ENCODE measurements around the gene EFCAB11.
"Not testable (repeated sequence)": the region's sequence is repeated elsewhere in the genome, so short reads cannot be mapped to it uniquely, and the experiment has no call there.

EFCAB11 gene

DNA sequence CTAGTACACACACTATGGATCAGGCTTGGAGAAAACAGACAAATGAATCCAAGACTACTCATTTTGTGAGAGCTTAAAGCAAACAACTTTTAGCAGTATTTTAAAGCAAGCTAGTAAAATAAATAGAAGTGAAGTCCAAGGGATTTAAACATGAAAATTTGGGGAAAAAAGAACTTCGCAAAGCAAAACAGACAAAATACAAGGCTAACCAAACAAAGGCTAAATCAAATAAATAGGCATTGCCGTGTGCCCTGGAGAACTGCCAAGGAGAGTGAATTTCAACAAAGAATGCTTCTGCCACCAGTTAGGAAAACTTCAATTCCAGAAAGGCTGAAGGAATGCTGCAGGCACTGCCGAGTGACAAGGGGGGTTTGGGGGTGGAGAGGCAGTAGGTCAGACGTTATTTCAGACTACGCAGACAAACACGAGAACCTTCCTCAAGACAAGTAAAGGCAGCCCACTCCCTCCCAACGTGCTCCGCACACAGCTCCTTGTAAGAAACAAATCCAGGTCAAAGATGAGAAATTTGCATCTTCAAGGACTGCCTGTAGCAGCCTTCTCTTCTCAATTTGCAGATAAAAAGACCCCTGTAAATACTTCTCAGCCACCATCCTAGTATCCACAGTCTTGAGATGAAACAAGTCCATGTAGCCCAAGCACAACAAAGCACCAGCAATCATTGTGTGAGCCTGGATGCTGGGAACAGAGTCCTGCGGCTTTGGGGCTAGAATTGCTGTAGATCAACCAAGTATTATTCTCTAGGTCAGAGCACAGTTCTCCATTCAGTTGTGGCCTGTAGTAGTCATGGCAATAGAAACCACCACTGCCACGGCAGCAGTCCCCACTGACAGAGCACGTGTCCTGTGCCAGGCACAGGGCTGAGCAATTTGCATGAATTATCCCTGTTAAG lies 43.3 kb downstream of the EFCAB11 start:
- peak in 1 of 2 donors; percentile 14 for DNase-seq

DNA sequence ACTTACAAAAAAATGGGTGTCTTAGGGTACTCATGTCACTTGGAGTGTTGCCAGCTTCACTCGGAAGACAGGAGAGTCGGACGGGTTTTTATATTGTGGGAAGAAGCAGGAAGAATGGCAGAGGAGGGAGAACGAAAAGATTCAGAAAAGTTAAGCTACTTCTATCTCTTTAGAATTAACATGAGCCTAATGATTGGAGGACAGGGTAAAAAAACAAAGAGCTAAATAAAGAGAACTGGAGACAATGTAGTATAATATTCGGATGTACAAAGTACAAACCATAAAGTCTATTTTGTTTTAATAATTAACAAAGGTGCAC lies 43.9 kb downstream of the EFCAB11 start:
- no peak for DNase-seq

DNA sequence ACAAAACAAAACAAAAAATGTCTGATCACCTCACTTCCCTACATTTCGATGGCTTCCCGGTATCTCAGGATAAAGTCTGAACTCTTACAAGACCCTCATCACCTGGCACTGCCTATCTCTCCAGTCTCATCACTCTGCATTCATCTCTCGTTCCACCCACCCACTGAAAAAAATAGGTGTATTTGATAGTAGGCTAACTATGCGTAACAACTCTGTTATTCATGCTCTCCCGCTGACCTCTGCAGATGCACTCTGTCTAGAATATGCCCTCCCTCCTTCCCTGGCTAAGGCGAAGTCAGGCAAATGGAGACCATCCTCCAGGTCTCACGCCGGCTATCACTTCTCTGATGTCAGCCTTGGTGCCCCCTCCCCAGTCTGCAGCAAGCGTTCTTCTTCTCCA lies 44.9 kb downstream of the EFCAB11 start:
- DNase-seq: no peak

DNA sequence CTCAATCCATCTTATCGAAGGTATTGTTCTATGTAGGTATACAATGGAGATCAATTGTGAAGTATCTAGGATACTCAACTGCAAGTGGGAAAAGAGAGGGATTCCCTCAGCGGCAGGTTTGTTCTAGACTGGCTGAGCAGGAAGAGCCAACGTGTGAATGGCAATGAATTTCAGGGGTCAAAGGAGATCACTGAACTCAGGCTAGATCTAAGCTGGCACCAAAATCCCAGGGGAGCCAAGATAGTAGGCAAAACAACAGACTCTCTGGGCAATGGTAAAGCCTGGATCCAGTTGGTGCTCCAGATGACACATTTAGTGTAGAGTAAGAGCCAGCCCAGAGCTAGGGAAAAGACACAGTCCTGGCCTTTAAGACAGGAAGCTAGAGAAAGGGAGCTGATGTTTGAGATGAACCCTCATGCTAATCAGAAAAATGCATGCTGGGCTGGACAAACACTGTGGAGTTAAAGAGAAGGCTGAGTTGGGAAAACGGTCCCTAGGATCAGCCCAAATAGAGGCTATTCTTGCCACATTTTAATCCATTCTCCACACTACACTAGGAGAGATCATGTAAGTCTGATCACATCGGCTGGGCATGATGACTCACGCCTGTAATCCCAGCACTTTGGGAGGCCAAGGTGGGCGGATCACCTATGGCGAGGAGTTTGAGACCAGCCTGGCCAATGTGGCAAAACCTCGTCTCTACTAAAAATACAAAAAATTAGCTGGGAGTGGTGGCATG lies 45.6 kb downstream of the EFCAB11 start:
- no peak for DNase-seq

DNA sequence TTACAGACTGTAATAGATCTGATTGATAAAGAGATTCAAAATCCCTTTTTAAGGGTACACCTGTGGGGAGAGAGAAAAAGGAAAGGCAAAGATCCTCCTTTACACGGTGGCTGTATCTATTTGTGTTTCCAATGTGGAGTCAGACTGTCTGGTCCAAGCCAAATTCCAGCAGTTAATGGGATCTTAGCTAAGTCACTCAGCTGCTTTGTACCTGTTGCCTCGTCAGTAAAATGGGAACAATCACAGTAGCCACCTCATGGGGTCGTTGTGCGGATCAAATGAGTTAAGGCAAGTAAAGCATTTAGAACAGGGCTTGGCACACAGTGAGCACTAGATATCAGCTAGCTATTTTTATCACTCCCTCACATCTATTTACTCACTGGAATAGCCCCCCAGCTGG lies 46.9 kb downstream of the EFCAB11 start:
- no peak for DNase-seq

DNA sequence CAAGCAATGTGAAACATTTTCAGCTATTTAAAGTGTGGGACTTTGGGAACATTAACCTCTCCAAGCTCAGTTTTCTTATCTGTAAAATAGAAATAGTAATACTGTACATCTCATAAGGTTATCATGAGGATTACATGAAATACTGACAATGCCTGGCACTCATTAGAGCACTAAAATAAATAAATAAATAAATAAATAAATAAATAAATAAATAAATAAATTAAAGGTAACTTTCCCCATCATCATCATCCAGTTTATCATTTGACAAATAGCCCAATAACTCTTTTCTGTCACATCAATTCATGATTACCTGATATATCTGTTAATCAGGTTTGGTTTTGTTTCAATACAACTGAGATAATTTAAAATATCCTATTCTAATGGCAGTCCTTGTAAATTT lies 48.5 kb downstream of the EFCAB11 start:
- DNase-seq: no peak

DNA sequence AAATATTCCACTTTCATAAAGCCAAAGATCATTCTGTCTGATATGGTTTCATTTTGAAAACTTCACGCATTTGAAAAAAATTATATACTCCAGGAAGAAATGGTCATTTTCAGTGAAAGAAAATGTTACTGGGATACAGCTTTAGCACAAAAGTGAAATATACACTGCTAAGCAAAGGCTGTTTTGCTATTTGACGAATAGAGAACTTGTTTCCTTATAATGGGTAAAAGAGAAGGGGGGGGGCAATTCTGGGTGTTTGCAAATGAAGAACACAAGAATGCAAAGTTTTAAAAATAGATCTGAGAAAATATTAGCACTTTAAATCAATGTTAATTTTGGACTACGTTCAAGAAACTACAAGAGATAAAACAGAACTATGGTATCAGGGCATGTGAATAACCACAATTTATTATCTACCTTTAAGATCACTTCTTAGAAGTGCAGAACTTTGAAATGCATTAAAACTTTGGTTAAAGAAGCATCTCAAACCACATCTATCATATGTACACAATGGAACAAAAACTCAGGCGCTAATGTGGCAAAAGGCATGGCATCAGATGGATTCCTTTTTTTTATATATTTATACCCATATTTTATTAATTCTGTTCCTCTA lies 51.1 kb downstream of the EFCAB11 start:
- DNase-seq: no peak

DNA sequence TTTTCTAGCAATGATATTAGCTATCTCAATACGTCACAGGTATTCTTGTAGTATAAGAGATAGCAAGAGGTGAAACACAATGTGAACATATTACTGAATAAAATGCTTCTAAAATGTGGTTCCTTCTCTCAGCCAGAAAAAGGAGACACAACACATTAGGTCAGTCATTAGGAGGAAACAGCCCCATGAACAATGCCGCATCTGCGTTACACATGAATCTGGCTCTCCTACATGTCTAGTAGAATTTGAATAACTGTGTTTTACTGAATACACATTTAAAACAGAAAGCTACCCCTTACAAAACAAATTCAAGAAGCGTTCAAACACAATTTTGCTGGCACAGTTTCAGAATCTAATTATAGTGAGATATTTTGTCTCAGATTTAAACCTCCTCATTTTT lies 51.6 kb downstream of the EFCAB11 start:
- no peak for DNase-seq

DNA sequence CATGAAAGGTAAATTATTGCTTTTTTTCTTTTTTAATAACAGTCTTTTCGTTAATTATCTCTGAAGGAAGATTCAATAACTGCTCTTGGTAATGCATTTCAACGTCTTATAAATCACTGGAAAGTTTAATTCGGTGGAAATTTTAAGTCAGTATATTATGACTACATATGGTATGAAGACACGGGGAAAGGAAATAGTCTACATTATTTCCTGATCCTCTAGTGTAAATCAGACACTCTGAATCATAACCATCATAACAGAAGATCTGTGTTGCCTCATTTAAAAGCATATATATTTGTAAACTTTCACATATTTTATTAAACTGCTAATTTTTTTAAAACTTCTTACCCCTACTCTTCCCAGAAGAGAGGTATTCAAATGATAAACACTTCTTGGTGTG lies 53.7 kb downstream of the EFCAB11 start:
- DNase-seq: no peak

DNA sequence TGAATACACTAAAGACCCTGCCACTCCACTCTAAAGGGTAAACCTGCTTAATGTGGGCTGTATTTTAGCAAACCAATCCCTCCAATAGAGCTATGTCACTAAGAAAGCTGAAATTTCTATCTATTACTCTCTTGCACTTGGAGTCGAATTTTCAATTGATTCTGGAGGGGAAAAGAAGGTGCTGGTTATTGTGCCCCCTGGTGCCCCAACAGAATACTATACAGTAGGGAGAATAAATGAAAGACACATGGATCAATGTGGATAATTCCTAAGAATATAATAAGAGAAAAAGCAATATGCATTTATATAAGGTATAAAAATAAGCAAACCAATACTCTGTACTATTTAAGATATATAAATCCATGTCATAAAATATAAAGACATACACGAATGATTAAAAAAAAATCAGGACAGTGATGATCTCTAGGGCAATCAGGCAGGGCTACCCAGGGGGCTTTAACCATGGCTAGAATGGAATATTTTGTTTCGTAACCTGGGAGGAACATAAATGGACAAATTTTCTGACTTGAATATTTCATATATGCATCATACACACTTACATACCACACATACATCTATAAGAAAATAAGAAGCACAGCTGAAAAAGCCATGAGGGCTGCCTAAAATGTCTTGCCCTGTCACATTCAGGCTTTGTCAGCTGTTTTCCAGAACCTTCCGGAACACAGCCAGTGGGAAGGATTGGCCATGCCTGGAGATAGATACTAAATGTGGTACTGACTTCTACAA lies 54.4 kb downstream of the EFCAB11 start:
- DNase-seq: peak in 1 of 2 donors; percentile 10

DNA sequence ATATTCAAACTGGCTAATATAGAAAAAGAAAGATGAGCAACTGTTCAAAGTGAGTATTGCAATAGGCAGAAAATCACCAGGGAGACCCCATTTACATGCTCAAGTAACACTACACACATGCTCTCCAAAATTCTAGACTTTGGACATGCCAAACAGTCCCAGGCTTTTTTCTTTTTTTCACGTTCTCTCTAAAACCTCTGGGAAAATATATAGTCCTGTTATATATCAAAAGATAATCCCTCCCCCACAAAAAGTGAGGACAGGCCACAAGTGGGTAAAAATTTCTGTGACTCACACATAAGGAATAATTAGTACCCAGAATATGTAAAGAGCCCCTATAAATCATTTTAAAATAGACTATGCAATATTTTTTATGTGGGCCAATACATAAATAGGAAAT lies 55.2 kb downstream of the EFCAB11 start:
- no peak for DNase-seq

DNA sequence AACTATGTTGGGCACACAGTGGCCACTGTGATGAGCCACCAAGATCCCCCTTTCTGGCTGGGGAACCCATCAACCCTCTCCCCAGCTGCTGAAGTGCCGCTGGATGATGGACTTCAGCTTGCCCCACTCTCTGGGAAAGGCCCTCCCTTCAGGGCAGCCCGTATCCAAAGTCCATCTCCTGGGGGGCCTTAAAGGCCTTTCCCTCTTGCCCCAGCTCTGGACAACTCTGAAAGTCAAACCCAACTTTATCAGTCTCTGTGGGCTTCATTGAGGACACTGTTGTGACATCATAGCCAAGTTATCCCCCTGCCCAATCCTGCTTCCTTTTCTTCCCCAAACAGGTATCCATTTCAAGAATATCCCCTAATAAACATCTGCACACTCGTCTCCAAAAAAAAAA lies 61.1 kb downstream of the EFCAB11 start:
- DNase-seq: not testable (repeated sequence)

DNA sequence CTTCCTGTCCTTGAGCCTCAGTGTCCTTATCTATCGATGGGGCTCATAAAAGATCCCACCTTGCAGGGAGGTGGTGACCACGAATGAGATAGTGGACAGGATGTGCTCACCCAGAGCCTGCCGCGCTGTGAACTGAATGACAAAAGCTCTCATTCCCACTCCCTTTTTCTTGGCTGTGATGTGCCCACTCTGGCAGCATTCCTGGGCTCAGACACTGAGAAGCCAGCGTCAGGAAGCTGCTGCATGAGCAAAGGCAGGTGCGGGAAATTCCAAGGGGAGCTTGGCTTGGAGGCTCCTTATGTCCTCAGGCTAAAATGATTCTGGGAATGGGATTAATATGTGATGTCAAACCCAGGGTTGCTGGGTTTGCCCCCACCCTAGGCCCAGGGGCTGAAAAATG lies 61.6 kb downstream of the EFCAB11 start:
- no peak for DNase-seq

DNA sequence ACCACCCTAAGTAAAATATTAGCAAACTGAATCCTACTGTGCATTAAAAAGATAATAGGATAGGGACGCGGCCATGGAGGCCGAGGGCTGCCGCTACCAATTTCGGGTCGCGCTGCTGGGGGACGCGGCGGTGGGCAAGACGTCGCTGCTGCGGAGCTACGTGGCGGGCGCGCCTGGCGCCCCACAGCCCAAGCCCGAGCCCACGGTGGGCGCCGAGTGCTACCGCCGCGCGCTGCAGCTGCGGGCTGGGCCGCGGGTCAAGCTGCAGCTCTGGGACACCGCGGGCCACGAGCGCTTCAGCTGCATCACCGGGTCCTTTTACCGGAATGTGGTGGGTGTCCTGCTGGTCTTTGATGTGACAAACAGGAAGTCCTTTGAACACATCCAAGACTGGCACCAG lies 62.8 kb downstream of the EFCAB11 start:
- not testable (repeated sequence) for DNase-seq

DNA sequence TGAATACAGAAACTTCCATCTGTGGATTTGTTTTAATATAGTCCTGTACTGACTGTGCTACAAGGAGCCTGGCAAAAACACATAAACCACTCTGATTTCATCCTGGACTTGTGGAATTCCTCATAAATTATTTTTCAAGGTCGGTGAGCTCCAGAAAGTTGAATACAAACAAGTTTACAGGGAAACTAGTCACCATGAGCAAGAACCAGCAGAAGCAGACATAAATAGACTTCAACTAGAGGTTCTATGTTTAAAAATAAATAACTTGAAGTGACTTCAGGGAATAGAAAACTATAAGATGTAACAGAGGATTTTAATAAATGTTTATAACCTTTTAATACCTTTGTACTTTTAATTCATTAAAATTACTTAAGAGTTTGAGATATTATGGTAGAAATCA lies 63.5 kb downstream of the EFCAB11 start:
- no peak for DNase-seq

DNA sequence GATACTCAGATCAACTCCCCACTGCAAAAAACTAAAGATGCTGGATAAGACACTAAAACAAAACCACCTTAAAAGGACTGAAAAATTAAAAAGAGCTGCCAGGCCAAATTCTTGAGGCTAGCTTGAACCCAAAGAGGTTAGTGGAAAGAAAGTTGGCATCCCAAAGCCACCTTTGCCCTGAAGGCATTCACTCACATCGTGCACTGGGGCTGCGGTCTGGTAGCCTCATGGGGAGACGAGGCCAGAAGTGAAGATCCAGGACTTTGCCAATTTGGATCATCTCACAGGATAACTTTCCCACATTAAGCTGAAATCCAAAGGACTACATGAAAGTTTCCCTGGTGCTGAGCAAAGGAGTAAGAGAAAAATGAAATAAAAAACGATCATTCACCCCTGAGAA lies 63.9 kb downstream of the EFCAB11 start:
- no peak for DNase-seq

DNA sequence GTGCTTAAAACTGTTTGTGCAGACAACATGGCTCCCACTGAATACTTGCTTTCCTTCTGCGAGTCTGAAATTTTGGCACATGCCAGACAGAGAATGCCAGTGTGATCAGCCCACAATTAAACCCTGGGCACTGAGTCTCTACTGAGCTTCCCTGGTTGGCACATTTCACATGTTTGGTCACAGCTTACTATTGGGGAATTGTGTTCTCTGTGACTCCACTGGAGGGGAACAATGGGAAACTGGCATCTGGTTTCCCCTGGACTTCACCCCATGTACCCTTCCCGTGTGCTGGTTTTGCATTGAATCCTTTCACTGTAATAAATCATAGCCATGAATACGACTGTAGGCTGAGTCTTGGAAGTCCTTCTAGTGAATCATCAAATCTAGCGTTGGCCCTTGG lies 64.9 kb downstream of the EFCAB11 start:
- DNase-seq: no peak

DNA sequence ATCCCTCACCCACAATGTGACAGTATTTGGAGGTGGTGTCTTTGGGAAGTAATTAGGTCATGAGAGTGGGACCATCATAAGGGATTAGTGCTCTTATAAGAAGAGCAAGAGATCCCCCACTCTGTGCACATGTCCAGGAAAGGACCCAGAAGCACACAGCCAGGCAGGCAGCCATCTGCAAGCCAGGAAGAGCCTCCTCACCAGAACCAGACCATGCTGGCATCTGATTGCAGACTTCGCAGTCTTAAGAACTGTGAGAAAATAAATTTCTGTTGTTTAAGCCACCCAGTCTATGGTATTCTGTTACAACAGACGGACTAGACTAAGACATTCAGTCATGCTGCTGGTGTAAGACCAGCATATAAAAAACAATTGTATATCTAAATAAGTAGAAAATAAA lies 69.8 kb downstream of the EFCAB11 start:
- DNase-seq: no peak

DNA sequence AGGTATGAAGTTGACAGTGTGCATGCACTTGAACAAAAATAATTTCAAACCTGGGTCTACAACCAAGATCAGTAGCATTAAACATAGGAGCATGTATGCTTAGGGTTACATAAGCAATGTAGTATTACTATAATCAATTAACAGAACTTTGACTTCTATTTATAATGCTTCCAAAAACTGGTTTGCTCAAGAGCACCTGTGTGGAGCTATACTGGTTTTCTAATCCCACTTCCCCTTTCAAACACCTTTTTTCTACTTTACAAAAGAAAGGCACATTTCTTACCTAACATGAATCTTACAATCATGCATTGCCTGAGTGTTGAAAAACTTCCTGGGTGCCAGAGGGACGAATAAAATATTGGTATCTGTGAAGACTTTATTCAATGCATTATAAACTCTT lies 72.7 kb downstream of the EFCAB11 start:
- DNase-seq: no peak

DNA sequence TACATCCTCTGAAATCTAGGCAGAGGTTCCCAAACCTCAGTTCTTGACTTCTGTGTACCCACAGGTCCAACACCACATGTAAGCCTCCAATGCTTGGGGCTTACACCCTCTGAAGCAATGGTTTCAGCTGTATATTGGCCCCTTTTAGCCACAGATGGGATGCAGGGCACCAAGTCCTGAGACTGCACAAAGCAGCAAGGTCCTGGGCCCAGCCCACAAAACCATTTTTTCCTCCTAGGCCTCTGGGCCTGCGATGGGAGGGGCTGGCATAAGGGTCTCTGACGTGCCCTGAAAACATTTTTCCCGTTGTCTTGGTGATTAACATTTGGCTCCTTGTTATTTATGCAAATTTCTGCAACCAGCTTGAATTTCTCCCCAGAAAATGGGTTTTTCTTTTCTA lies 80.4 kb downstream of the EFCAB11 start:
- DNase-seq: not testable (repeated sequence)

DNA sequence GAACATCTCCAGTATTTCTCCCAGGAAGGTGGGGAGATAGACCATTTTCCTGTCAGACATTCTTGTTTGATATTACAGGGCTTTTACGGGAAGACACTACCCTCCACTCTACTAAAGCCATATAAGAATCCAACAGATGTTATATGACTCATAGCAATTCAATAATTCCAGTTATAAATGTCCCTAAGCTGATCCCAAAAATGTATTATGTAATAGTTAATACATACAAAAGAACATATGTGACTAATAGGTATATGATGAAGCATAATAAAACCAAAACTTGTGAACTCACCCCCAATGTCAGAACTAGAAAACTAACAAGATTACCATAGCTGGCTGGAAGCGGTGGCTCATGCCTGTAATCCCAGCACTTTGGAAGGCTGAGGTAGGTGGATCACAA lies 84.2 kb downstream of the EFCAB11 start:
- no peak for DNase-seq

DNA sequence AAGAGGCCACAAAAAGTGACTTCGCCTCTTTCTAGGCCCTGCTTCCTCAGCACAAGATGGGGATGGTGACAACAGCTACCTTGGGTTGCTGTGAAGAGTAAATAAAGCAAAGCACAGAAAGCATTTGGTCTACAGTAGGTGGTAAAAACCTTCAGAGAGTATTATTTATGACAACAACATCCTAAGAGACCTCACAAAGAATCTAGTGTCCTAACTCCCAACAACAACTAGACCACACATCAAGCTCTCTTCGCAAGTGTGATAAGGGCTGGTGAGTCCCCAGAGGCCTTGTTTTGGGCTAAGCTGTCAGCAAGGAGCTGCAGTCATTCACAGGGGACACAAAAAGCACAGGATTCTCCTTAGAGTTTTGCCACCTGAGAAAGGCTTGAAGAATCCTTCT lies 84.9 kb downstream of the EFCAB11 start:
- no peak for DNase-seq

DNA sequence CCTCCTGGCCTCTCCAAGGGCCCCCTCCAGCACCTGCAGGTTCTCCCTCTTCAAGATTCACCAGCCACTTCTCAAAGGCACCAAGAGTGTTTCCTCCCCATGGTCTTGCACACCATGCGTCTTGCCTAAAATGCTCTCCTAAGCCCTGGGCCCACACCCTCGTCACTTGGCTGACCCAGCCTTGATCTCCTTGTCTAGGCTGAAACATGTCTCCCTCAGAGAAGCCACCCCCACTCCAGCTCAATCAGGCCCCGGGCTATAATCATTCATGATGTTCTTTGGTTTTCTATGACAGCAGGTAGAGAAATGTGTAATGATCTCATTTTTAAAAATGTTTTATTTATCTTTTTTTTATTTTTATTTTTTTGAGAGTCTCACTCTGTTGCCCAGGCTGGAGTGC lies 88.1 kb downstream of the EFCAB11 start:
- no peak for DNase-seq

Data from inflammatory macrophage (primary cell).